IPS DF 4.7 (cell line): ENCODE results near the gene GABARAP.
A peak's percentile ranks its signal among the peaks of the same experiment; 100 is the strongest.

Source experiments
- DNase-seq: peaks from one replicate; pipeline ENCODE4 v3.0.0-alpha.2; 2013; ENCODE audit warnings: low spot score; ENCODE audit errors: extremely low read depth

GABARAP gene

GRCh38 chr17:7239091-7240027 is 2.9 kb downstream of the GABARAP start, which contains the start of gene PHF23:
Gene PHF23 (minus strand): TSS chr17:7239457. CDS start chr17:7239279, 178 bp downstream.
- DNase-seq = peak; percentile 98

GRCh38 chr17:7238420-7239090 is 3.7 kb downstream of the GABARAP start:
- DNase-seq = no peak

GRCh38 chr17:7237761-7238419 is 4.4 kb downstream of the GABARAP start:
- no peak for DNase-seq

GRCh38 chr17:7237266-7237760 is 4.9 kb downstream of the GABARAP start:
- DNase-seq = no peak

- no peak for DNase-seq
Observed at GRCh38 chr17:7236808-7237207, 5.4 kb downstream of the GABARAP start.

GRCh38 chr17:7235693-7236665 is 6.3 kb downstream of the GABARAP start:
- no peak for DNase-seq

- no peak for DNase-seq
Observed at GRCh38 chr17:7234083-7234951, 7.9 kb downstream of the GABARAP start, which contains the start of gene DVL2. Gene DVL2 (minus strand): TSS chr17:7234517. CDS start chr17:7234262, 255 bp downstream.

GRCh38 chr17:7233701-7234082 is 8.6 kb downstream of the GABARAP start:
- no peak for DNase-seq

GRCh38 chr17:7232114-7232513 is 10.1 kb downstream of the GABARAP start:
- DNase-seq = no peak

GRCh38 chr17:7229504-7229903 is 12.7 kb downstream of the GABARAP start:
- no peak for DNase-seq

- no peak for DNase-seq
Observed at GRCh38 chr17:7228920-7229319, 13.3 kb downstream of the GABARAP start.

- no peak for DNase-seq
Observed at GRCh38 chr17:7226721-7227710, 15.2 kb downstream of the GABARAP start.

- DNase-seq = no peak
Observed at GRCh38 chr17:7225711-7226331, 16.4 kb downstream of the GABARAP start.

- no peak for DNase-seq
Observed at GRCh38 chr17:7224661-7225111, 17.6 kb downstream of the GABARAP start.

GRCh38 chr17:7224110-7224509 is 18.1 kb downstream of the GABARAP start:
- DNase-seq = no peak

- DNase-seq = no peak
Observed at GRCh38 chr17:7223375-7223774, 18.9 kb downstream of the GABARAP start.

- no peak for DNase-seq
Observed at GRCh38 chr17:7222972-7223292, 19.3 kb downstream of the GABARAP start.
